Activated gamma-delta T cell treated with anti-CD3 and anti-CD28 coated beads, Interleukin-2, amount 50 U/mL, for 16 hours (primary cell): ENCODE results near the gene TSHZ3.

Experiments used
- DNase-seq: peaks from one replicate; pipeline ENCODE4 v3.0.0-alpha.2; 2020; ENCODE audit warnings: low read depth

The TSHZ3 gene

GRCh38 chr19:31337008-31337914 is 12.0 kb downstream of the TSHZ3 start:
- DNase-seq: no peak

GRCh38 chr19:31335716-31336115 is 13.5 kb downstream of the TSHZ3 start:
- DNase-seq: no peak

- DNase-seq: no peak
Observed at GRCh38 chr19:31334849-31335624, 14.2 kb downstream of the TSHZ3 start.

DNA sequence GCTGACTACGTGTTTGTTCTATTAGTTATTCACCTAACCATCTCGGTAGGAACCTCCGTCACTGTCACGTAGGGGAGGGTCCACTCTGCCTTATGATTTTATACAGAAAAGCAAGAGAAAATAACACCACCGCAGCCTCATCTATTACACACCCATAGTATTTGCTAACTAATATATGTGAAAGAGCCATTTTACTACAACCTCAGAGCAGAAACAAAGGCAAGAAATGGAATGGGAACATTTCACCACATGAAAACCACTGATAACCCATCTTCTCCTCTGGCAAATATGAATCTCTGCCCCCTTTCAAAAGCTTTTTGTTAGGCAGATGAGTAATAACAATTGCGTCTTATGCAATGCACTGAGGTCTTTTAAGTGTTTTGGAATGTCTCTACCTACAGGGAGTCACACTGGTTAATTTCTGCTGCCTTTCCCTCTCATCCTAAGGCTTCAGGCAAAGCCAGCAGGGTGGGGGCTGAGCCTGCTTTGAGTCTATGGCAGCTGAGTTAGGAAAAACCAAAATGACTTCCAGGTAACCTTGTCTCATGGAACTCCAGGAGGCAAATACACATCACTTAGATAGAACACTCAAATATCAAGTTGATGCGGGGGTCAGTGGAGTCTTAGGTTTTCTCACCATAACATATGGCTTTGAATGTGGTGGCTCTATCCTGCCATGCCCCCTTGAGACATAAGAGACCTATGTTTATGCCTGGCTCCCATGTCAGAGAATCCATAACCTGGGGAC is 15.0 kb downstream of the TSHZ3 start:
- DNase-seq: no peak

- DNase-seq: no peak
Observed at GRCh38 chr19:31332096-31332495, 17.1 kb downstream of the TSHZ3 start.

DNA sequence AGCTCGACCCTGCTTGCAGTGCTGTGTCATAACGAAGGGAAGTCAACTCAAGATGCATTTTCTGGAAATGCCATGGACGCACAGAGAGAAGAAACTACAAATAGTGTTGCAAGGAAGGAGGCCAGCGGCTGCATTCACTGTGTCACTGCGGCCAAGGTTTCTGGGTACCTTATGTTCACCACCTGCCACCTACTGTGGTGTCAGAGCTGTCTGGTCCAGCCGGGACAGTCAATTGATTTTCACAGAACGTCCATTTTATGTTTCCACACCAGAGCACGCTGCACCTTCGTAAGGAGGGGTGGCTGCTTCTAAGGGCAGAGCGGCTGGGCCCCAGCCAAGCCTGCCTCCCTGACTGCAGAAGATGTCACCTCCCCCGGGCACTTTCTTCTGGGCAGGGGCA is 17.7 kb downstream of the TSHZ3 start:
- no peak for DNase-seq

DNA sequence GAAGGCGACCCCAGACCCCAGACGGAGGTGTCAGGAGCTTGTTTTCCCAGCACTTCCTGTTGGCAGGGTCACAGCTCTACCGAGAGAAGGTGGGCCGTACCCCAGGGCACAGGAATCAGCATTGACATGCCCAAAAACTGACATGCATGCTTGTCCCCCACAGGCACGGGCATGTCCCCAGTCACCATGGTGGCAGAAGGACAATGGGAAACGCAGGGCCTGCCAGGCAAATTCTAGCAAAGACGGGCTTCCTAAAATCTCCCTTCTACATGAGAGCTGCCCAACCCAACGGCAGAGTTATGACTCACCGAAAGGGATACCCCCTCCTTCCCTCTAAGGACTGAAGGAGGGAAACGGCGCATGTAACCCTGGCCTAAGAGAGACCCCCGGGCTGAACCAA is 18.5 kb downstream of the TSHZ3 start:
- no peak for DNase-seq

DNA sequence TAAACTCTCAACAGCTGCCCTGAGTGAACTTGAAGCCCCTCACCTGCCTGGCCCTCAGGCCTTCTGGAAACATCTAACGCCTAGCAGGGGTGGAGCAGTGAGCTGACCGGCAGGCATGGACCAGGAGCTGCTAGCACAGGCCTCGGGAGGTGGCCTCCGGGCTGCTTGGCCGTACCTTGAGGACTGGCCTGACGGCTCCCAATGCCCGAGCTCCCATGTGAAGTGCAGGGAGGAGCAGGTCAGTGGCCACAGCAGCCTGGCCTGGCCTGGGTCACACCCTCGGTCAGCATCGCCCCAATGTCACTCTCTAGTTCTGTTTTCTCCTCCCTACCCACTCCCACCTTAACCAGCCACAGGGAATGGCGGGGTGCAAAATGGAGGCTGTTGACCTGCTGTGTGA is 19.0 kb downstream of the TSHZ3 start:
- no peak for DNase-seq

DNA sequence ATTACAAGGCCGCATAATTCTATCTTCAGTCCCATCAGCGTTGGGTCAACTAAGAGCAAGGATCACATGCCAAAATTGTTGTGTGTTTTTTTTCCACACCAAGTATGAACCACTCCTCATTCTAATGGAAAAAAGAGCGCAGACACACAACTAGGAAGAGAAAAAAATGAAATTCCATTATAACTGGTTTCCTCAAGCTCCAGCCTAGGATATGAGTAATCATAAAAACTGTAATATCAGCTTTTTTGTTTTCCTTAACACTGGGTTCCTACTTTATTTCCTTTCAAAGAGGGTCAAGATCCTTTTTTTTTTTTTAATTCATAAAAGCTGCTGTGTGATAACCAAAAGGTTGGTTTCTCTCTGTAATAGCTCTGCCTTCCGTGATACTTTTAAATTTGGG is 19.4 kb downstream of the TSHZ3 start:
- no peak for DNase-seq

DNA sequence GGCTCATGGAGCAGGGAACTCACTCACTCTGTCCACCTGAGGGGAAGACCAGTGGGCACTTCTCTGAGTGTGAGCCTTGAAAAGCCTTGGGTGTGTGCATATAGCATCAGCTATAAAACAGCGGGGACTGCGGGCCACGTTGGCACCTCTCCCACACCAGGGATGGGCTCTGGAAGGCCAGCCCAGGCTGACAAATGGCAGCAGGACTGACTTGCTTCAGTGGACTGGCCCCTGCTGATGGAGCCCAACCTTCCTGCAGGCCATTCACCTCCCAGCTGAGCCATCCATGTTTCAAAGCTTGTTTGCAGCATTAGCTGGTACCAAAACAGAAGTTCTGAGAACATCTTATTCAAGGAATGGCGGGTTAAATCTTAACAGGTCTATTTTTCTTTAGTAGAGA is 21.0 kb downstream of the TSHZ3 start:
- DNase-seq: no peak

- DNase-seq: no peak
Observed at GRCh38 chr19:31326329-31327028, 22.8 kb downstream of the TSHZ3 start.

GRCh38 chr19:31325342-31325741 is 23.9 kb downstream of the TSHZ3 start:
- DNase-seq: no peak

- DNase-seq: no peak
Observed at GRCh38 chr19:31319465-31319864, 29.8 kb downstream of the TSHZ3 start.

DNA sequence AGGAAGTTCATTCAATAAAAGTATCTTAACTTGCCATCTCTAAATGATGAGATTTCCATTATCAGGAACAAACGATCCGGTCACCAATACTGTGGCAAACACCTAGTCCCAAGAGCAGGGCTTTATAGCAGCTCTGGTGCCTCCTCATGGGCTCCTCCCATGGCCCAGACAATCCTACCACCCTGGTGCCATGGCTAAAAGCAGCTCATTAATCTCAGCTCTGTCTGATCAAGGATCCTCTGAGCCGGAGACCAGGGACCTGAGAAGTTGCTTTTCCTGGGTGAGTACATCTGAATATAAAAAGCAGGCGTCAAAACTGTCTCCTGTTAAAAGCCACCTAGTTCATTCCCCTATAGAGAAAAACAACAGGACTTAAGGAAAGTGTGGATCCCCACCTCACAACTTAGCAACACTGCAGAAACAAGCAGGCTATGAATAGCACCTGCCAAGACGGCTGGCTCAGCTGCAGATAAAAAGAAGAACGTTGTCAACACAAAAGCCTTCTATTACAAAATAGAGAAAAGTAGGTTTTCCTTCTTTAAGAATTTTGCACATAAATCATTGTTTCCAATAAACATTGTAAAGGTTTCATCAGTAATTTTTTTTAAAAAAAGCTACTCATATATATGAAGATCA is 30.3 kb downstream of the TSHZ3 start:
- no peak for DNase-seq

DNA sequence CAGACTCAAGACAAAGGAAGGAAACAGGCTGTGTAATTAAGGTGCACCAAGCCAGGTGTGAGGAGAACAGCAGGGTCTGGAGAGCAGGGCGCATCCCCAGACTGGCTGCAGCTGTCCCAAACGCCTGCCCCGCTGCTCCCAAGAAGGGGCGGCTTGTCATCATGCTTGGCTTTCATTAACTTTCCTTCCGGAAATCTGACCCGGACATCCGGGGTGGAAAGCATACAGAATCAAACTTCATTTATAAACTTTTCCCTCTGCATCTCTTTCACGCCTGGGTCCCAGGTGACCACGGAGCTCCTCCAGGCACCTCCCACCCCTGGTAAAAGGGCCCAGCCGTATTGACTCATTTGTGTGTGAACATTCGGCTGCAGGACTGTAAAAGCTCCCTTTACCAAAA is 31.7 kb downstream of the TSHZ3 start:
- DNase-seq: no peak

DNA sequence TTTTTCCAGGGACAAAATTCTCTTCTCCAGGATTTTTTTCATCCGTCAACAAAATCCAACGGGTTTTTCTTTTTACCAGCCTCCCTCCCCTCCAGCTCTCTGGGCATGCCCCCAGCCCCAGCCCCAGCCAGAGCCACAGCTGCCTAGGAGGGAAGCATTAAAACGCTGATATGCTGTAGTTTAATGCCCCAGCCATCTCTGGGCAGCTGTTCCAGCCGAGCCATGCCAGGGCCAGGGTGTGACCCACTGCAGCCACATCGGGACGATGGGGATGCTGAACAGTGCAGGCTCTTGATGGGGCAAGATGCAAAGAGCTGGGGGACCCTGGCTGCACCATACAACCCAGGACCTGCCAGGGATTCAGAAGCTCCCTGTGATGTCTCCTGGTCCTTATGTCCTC is 32.1 kb downstream of the TSHZ3 start:
- no peak for DNase-seq

GRCh38 chr19:31316201-31316951 is 32.9 kb downstream of the TSHZ3 start:
- DNase-seq: no peak

GRCh38 chr19:31315652-31316051 is 33.6 kb downstream of the TSHZ3 start:
- no peak for DNase-seq

- no peak for DNase-seq
Observed at GRCh38 chr19:31314849-31315629, 34.2 kb downstream of the TSHZ3 start.

- no peak for DNase-seq
Observed at GRCh38 chr19:31314156-31314555, 35.1 kb downstream of the TSHZ3 start.
